HCT116 (cell line): ENCODE results near the gene SPACA1.

Experiments
- EZH2 ChIP-seq: fragments of 200-600 bp; sonication (generic); IDR thresholded peaks from 2 replicates; pipeline ENCODE4 v1.6.1; 2017; ENCODE audit warnings: antibody characterized with exemption, mixed run types
- EZH2phosphoT487 ChIP-seq: fragments of 200-600 bp; IDR thresholded peaks from 2 replicates; pipeline ENCODE4 v1.6.1; 2018; ENCODE audit warnings: antibody characterized with exemption, borderline replicate concordance
- SIN3A ChIP-seq: IDR thresholded peaks from 2 replicates; pipeline ENCODE4 v1.6.1; 2012; ENCODE audit warnings: low read depth
- ZNF274 ChIP-seq: fragments of 200-500 bp; sonication (Bioruptor generic); IDR thresholded peaks from 2 replicates; pipeline ENCODE4 v1.6.1; 2014; ENCODE audit warnings: mild to moderate bottlenecking, low read depth, low read length, inconsistent platforms
- TF ChIP-seq, protein P1 (sequence below), 3 experiments: fragments of 200-600 bp in 1 of 3; sonication (generic) in 1 of 3; IDR thresholded peaks in 2 of 3; conservative IDR thresholded peaks in 1 of 3; 2 replicates each; pipeline ENCODE4 v1.5.1; 2012 to 2017; ENCODE audit warnings: low read depth in 2 of 3, low read length in 2 of 3, antibody characterized with exemption in 1 of 3, borderline replicate concordance in 1 of 3, control low read depth in 1 of 3, mild to moderate bottlenecking in 1 of 3, mixed read lengths in 1 of 3, mixed run types in 1 of 3, moderate library complexity in 1 of 3; ENCODE audit not compliant: insufficient read depth in 1 of 3

DNA sequence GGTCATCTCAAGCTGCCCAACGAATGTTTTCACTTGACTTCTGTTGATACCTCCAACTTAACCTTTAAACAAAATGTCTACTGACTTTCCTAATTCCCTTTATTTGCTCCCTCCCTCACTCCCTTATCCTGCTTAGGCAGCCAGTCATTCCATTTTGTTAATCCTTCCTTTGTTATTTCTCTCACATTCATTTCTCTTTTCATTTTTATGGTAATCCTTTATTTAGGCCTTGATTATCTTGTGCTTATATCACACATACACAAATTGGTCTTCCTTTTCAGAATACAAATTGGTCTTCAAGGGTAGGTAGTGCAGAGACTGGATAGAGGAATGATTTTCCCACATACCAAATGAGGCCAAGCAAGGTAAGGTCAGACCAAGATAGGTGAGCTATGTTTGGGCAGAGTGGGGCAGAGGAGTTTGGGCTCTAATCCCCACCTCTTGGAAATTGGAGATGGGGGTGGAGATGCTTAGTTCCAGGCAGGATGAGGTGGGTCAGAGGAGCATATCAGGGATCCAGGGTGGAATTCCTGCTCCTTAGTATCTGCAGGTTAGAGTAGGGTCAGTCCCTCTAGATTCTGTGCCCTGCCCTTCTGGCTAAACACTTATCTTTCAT, 2.0 kb upstream of the SPACA1 start:
- no peak for TF ChIP-seq ZNF274
- no peak for TF ChIP-seq EZH2phosphoT487
- no peak for TF ChIP-seq EZH2
- no peak for TF ChIP-seq SIN3A
- TF ChIP-seq, protein P1, sequence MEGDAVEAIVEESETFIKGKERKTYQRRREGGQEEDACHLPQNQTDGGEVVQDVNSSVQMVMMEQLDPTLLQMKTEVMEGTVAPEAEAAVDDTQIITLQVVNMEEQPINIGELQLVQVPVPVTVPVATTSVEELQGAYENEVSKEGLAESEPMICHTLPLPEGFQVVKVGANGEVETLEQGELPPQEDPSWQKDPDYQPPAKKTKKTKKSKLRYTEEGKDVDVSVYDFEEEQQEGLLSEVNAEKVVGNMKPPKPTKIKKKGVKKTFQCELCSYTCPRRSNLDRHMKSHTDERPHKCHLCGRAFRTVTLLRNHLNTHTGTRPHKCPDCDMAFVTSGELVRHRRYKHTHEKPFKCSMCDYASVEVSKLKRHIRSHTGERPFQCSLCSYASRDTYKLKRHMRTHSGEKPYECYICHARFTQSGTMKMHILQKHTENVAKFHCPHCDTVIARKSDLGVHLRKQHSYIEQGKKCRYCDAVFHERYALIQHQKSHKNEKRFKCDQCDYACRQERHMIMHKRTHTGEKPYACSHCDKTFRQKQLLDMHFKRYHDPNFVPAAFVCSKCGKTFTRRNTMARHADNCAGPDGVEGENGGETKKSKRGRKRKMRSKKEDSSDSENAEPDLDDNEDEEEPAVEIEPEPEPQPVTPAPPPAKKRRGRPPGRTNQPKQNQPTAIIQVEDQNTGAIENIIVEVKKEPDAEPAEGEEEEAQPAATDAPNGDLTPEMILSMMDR (IDR thresholded peaks at IDR 0.05 in 2 of 3, conservative IDR thresholded peaks at IDR 0.05 in 1 of 3; ENCODE audit: borderline replicate concordance in 1 of 3, insufficient read depth in 1 of 3, low read depth in 2 of 3, low read length in 2 of 3): no peak
